Measurements from ENCODE around the gene BARD1. TPM values are rescaled to one million over a fixed set of nuclear protein-coding genes. Genes with fewer than 3 reads are reported as not detected.

Gene BARD1
- 2.9 and 9.9 TPM in 2 replicates for total RNA-seq

DNA sequence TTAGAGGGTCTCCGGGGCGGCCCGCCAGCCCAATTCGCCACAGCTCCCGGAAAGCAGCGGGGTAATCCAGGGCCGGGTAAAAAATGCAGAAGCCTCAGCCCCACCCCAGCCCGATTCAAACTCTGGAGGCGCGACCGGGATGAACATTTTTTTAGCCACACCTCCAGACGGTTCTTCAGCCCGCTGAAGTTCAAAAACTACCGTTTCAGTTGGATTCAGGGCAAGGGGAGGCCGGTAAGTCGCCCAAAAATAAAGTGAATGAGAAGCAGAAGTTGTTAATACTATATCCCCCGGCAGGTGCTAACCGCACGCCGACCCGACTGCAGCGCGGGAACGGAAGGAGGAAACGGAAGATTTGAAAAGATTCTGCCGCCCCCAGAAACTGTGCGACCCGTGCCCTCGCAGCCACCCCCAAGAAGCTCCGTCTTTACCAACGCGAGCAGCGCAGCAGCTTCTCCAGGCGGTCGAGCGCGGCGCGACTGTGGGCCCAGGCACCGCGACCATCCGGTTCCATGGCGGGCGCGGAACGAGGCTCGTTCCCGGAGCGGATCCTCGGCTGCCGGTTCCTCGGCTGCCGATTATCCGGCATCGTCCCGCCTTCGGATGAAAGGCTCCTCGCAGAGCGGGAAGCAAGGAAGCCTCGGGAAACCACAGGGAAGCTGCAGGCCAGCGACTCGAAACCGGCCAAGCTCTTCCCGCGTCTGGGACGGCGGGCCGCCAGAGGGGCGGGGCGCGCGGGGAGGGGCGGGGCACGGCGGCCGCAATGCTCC is at the start of gene BARD1:
Gene BARD1 (minus strand): TSS at position 703 of the 770 bp plus-strand sequence. CDS start 114 bp downstream, at position 589.

